Activated T-helper 1 cell treated with anti-CD3 and anti-CD28 coated beads, Interleukin-12 subunit alpha, Interleukin-12 subunit beta, Interleukin-2, Interleukin-4 antibody, amounts not matched to agents 30 ng/mL and 10 ng/mL and 1 ng/mL, durations not matched to agents 14 hours and 24 hours and 36 hours (primary cell): ENCODE results near the gene ASB16. TPM values are rescaled to one million over a fixed set of nuclear protein-coding genes. Genes with fewer than 3 reads are reported as not detected.
"Not testable (repeated sequence)": the region's sequence is repeated elsewhere in the genome, so short reads cannot be mapped to it uniquely, and the experiment has no call there.

Experiments used
- DNase-seq: peaks from one replicate; pipeline ENCODE4 v3.0.0; 2021; ENCODE audit warnings: low spot score
- H3K27ac Mint-ChIP-seq: one replicate; pipeline ENCODE4 v1.8.0; 2021; ENCODE audit warnings: mild to moderate bottlenecking, mixed read lengths
- H3K27me3 Mint-ChIP-seq: one replicate; pipeline ENCODE4 v1.8.0; 2022; ENCODE audit warnings: mild to moderate bottlenecking, moderate library complexity, mixed read lengths; ENCODE audit not compliant: insufficient read depth
- H3K36me3 Mint-ChIP-seq: one replicate; pipeline ENCODE4 v1.8.0; 2021; ENCODE audit warnings: low read depth, mixed read lengths
- H3K4me1 Mint-ChIP-seq: one replicate; pipeline ENCODE4 v1.8.0; 2021; ENCODE audit warnings: low read depth, mixed read lengths
- H3K4me3 Mint-ChIP-seq: one replicate; pipeline ENCODE4 v1.8.0; 2021; ENCODE audit warnings: mild to moderate bottlenecking, moderate library complexity, mixed read lengths
- H3K9me3 Mint-ChIP-seq: one replicate; pipeline ENCODE4 v1.8.0; 2021; ENCODE audit warnings: mixed read lengths
- intact Hi-C: fragments of 100-400 bp; cut with micrococcal nuclease; formaldehyde crosslinking; loops from one replicate; pipeline ENCODE4 v1.15.1; 2024
- total RNA-seq: library from RNA; stranded (reverse); gene quantifications from 2 replicates; pipeline ENCODE4 v1.2.3, GENCODE V29; 2022

ASB16 gene
- 0.31 and 0.42 TPM in 2 replicates for total RNA-seq

DNA sequence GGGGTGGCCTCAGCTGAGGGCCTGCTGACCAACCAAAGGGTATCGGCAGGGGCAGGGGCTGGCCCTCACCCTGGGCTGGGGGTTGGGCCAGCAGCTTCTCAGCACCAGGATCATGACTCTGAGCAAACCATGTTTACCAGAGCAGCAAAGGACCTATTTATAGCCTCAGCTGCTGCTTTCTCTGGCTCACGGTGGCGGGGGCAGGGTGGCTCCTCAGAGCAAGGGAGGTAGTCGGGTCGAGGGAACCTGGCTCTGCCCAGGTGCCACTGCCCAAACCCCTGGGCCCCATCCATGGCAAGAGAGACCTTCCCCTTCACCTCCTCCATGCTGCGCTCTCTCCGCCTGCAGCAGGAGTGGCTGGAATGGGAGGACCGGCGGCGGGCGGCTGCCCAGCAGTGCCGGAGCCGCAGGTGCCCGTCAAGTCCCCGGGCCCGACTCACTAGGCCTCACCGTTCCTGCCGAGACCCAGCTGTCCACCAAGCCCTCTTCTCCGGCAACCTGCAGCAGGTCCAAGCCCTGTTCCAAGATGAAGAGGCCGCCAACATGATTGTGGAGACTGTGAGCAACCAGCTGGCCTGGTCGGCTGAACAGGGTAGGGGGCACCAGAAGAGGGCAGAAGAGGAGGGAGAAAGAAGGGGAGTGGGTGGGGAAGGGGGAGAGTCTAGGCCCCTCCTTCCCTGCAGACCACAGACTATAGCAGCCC, at the start of gene ASB16:
Gene ASB16 (plus strand): TSS at position 206 of the 703 bp plus-strand sequence. CDS start 86 bp downstream, at position 292.
- H3K4me3 Mint-ChIP-seq = no peak within 1 kb of the TSS

GRCh38 chr17:44120851-44121605, 49.5 kb upstream of the ASB16 start:
- Mint-ChIP-seq H3K36me3 (no peaks in the 10 kb centered on the region), H3K27ac (no peak overlapping the region), H3K27me3 (peaks cover 12% of the 10 kb centered on the region), H3K4me3 (peak overlapping the region; percentile 89), H3K4me1 (peaks cover 25% of the 10 kb centered on the region), H3K9me3 (no peaks in the 10 kb centered on the region)
- intact Hi-C loops = loop anchor here (5.0 kb wide), 2 partner anchors 206 to 226 kb away; partner anchors contain the start of gene GRN
- DNase-seq = no peak

More for the DNA sequence above, at the start of gene ASB16:
- intact Hi-C loops = no loop called here
- H3K27me3 Mint-ChIP-seq = no peaks in the 10 kb centered on the region
- no peak for DNase-seq
- H3K36me3 Mint-ChIP-seq = peaks cover 3% of the 10 kb centered on the region
- no peak within 1 kb of the TSS for H3K27ac Mint-ChIP-seq
- H3K4me1 Mint-ChIP-seq = peaks cover 10% of the 10 kb centered on the region
- no peaks in the 10 kb centered on the region for H3K9me3 Mint-ChIP-seq

GRCh38 chr17:44121997-44122815, 48.3 kb upstream of the ASB16 start:
- Mint-ChIP-seq H3K9me3 (no peaks in the 10 kb centered on the region), H3K27ac (peak overlapping the region; percentile 76)
- intact Hi-C loops = loop anchor here (2.0 to 5.0 kb wide), 5 partner anchors 35 to 225 kb away; partner anchors contain the start of genes GRN and TMEM101

GRCh38 chr17:44122816-44123355, 47.6 kb upstream of the ASB16 start:
- Mint-ChIP-seq H3K36me3 (no peaks in the 10 kb centered on the region), H3K4me3 (peak overlapping the region; percentile 89), H3K9me3 (no peaks in the 10 kb centered on the region), H3K27me3 (peaks cover 12% of the 10 kb centered on the region), H3K27ac (peak overlapping the region; percentile 76), H3K4me1 (peaks cover 25% of the 10 kb centered on the region)
- intact Hi-C loops = loop anchor here (1.0 to 5.0 kb wide), 9 partner anchors 18 to 224 kb away; partner anchors contain the start of genes G6PC3, GRN, HROB and LSM12
- no peak for DNase-seq

More at GRCh38 chr17:44121997-44122815, 48.3 kb upstream of the ASB16 start:
- DNase-seq = no peak
- Mint-ChIP-seq H3K36me3 (no peaks in the 10 kb centered on the region), H3K4me3 (peak overlapping the region; percentile 89), H3K4me1 (peaks cover 25% of the 10 kb centered on the region), H3K27me3 (peaks cover 12% of the 10 kb centered on the region)

DNA sequence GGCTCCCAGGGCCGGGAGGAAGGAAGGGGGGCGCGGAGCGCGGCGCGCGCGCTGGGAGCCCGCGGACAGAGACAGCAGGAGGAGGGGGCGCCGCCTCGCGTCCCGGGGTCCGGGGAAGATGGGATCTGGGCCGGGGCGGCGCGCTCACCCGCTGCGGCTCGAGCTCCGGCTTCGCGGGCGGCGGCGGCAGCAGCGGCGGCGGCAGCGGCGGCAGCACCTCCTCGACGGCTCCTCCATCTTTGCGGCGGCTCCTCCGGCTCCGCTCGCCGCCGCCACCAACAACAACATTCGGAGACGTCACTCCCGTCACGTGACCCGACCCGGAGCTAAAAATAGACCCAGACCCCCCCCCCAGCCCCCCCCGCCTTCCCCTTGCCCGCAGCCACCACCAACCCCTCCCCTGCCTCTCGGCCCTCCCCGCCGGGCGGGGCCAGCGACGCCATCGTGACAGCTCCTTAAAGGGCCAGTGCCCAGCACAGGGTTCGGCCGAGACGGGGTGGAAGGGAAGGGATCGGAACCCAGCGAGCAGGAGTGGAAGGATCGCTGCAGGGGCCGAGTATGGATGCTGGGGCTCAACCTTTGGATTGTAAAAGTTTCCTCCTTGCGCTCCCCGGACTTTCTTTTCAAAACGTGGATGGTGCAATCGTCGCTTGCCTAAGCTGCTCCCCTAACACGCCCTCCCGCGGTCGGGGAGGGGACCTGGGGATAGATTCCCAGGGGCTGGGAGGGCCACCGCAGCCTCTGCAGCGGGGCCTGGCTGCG, 47.0 kb upstream of the ASB16 start, which contains the start of gene HDAC5:
Gene HDAC5 (minus strand): TSS at position 286 of the 762 bp plus-strand sequence. CDS start 6,126 bp downstream, outside the sequence.
- Mint-ChIP-seq H3K27me3 (peaks cover 12% of the 10 kb centered on the region), H3K4me1 (peaks cover 25% of the 10 kb centered on the region), H3K36me3 (no peaks in the 10 kb centered on the region), H3K27ac (peak within 1 kb of the TSS; percentile 96), H3K4me3 (peak within 1 kb of the TSS; percentile 91), H3K9me3 (no peaks in the 10 kb centered on the region)
- DNase-seq = peak; percentile 92
- intact Hi-C loops = loop anchor here (1.0 to 5.0 kb wide), 9 partner anchors 18 to 224 kb away; partner anchors contain the start of genes G6PC3, GRN, HROB and LSM12

- intact Hi-C loops = loop anchor here (5.0 kb wide), 2 partner anchors 203 to 223 kb away; partner anchors contain the start of gene GRN
Observed at GRCh38 chr17:44124118-44124438, 46.4 kb upstream of the ASB16 start.

GRCh38 chr17:44128383-44128782, 42.1 kb upstream of the ASB16 start:
- intact Hi-C loops = no loop called here
- no peak overlapping the region for H3K27ac Mint-ChIP-seq

More at GRCh38 chr17:44124118-44124438, 46.4 kb upstream of the ASB16 start:
- Mint-ChIP-seq H3K4me3 (peak overlapping the region; percentile 91), H3K9me3 (no peaks in the 10 kb centered on the region), H3K4me1 (peaks cover 25% of the 10 kb centered on the region), H3K27ac (peak overlapping the region; percentile 96), H3K36me3 (no peaks in the 10 kb centered on the region), H3K27me3 (peaks cover 12% of the 10 kb centered on the region)
- no peak for DNase-seq

DNA sequence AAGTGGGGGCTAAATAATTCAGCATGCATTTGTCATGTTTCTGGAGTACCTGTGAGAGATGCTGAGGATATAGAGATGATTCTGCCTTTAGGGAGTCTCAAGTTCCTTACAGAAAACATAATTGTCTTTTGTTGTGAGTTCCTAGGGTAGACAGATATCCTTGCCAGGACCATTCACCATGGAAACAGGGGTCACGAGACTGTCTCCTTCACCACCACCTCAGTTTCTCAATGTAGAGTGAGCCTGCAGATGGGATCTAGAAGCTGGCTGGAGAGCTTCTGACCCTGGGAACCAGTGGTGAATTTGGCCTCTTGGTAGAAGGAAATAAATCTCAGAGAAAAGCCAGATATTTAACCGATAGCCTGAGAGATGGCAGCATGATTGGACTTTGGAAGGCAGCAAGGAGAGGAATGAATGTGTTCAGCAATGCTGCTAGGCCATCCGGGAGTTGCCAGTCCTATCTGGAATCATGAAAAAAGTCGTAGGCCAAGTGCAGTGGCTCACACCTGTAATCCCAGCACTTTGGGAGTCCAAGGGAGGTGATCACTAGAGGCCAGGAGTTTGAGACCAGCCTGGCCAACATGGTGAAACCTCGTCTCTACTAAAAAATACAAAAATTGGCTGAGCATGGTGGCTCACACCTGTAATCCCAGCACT, 39.7 kb upstream of the ASB16 start:
- H3K4me1 Mint-ChIP-seq = peaks cover 7% of the 10 kb centered on the region
- intact Hi-C loops = no loop called here
- no peak for DNase-seq
- H3K4me3 Mint-ChIP-seq = no peak overlapping the region
- no peaks in the 10 kb centered on the region for H3K27me3 Mint-ChIP-seq
- no peaks in the 10 kb centered on the region for H3K36me3 Mint-ChIP-seq
- no peaks in the 10 kb centered on the region for H3K9me3 Mint-ChIP-seq
- no peak overlapping the region for H3K27ac Mint-ChIP-seq

More at GRCh38 chr17:44128383-44128782, 42.1 kb upstream of the ASB16 start:
- no peaks in the 10 kb centered on the region for H3K36me3 Mint-ChIP-seq
- H3K9me3 Mint-ChIP-seq = no peaks in the 10 kb centered on the region
- H3K4me3 Mint-ChIP-seq = no peak overlapping the region
- DNase-seq = no peak
- H3K27me3 Mint-ChIP-seq = peaks cover 2% of the 10 kb centered on the region
- H3K4me1 Mint-ChIP-seq = peaks cover 15% of the 10 kb centered on the region

GRCh38 chr17:44131372-44131771, 39.1 kb upstream of the ASB16 start:
- DNase-seq, H3K4me3 Mint-ChIP-seq, H3K27me3 Mint-ChIP-seq, H3K27ac Mint-ChIP-seq, intact Hi-C loops, H3K9me3 Mint-ChIP-seq, H3K36me3 Mint-ChIP-seq, H3K4me1 Mint-ChIP-seq: not testable (repeated sequence)

DNA sequence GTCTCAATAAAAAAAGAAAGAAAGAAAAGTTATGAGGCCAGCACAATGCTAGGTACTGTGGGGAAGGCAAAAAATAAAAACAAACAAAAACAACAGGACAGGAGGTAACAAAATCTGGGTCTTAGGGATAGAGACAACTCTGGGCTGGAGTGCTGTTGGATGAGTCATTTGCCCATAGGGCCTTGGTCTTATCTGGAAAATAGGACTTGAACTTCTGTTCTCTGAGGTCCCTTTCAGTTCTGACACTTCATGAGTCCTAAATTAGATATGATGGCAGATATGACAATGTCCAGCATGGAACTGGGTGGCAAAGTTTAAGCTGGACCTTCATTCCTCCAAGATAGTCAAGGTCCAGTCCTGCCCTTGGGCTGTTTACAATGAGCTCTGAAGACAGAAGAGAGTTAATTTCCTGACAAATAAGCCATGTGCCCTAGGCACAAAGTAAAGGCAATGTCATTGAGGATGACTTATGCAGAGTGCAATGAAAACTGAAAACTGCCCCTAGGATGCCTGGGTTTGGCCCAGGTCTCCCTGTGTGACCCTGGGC, 38.2 kb upstream of the ASB16 start:
- Mint-ChIP-seq H3K9me3 (no peaks in the 10 kb centered on the region), H3K36me3 (no peaks in the 10 kb centered on the region), H3K27me3 (no peaks in the 10 kb centered on the region), H3K4me1 (peaks cover 7% of the 10 kb centered on the region), H3K4me3 (no peak overlapping the region), H3K27ac (peak overlapping the region; percentile 18)
- no peak for DNase-seq
- intact Hi-C loops = no loop called here

GRCh38 chr17:44133918-44134476, 36.5 kb upstream of the ASB16 start:
- Mint-ChIP-seq H3K4me3 (no peak overlapping the region), H3K36me3 (no peaks in the 10 kb centered on the region), H3K4me1 (peaks cover 20% of the 10 kb centered on the region), H3K9me3 (no peaks in the 10 kb centered on the region), H3K27ac (no peak overlapping the region), H3K27me3 (no peaks in the 10 kb centered on the region)
- no peak for DNase-seq
- intact Hi-C loops = no loop called here
